Measurements from ENCODE around the gene SLC24A4. TPM values are rescaled to one million over a fixed set of nuclear protein-coding genes. Genes with fewer than 3 reads are reported as not detected.

SLC24A4 gene
- total RNA-seq, 6 donors from 2014 or later = 0.49 to 5.7 (median 2.0) TPM

- 49 to 73% methylated on average over 9 to 12 of the region's 12 CpGs for WGBS, 2 donors
- Histone ChIP-seq H3K4me1 (peaks cover 26 to 38% (median 33%) of the 10 kb centered on the region in 4 donors), H3K27ac (peak overlapping the region; percentile 75 to 92 (median 82)), H3K9me3 (no peaks in the 10 kb centered on the region), H3K27me3 (no peaks in the 10 kb centered on the region), H3K36me3 (no peaks in the 10 kb centered on the region), H3K4me3 (no peak overlapping the region)
- TF ChIP-seq CTCF (IDR thresholded peaks at IDR 0.05) (no peak), POLR2AphosphoS5 (IDR thresholded peaks at IDR 0.05) (peak in 1 of 2 donors; percentile 7)
- DNase-seq = peak in 1 of 2 donors; percentile 63
- peak; percentile 59 to 60 for ATAC-seq (ENCODE audit: low FRiP score in 2 of 2)
Observed at GRCh38 chr14:92539875-92540274, 216.9 kb downstream of the SLC24A4 start.

GRCh38 chr14:92540472-92541048, 217.6 kb downstream of the SLC24A4 start:
- whole genome bisulfite sequencing, 2 donors = 7 to 33% methylated on average over 3 to 6 of the region's 6 CpGs
- ATAC-seq (ENCODE audit: low FRiP score in 2 of 2) (peak; percentile 91 to 94), DNase-seq (peak; percentile 56 to 87)
- no peak for TF ChIP-seq POLR2A (IDR thresholded peaks at IDR 0.05)
- TF ChIP-seq EP300 (IDR thresholded peaks at IDR 0.05) = peak in 1 of 4 donors; percentile 3
- peak; percentile 71 to 90 for TF ChIP-seq POLR2AphosphoS5 (IDR thresholded peaks at IDR 0.05)
- TF ChIP-seq CTCF (IDR thresholded peaks at IDR 0.05) = no peak
- Histone ChIP-seq H3K9me3 (no peaks in the 10 kb centered on the region), H3K36me3 (no peaks in the 10 kb centered on the region), H3K27ac (peak overlapping the region; percentile 75 to 92 (median 82)), H3K27me3 (no peaks in the 10 kb centered on the region), H3K4me3 (no peak overlapping the region), H3K4me1 (peaks cover 26 to 38% (median 33%) of the 10 kb centered on the region in 4 donors)

- Histone ChIP-seq H3K4me1 (peaks cover 24 to 37% (median 29%) of the 10 kb centered on the region in 4 donors), H3K4me3 (no peak overlapping the region), H3K9me3 (no peaks in the 10 kb centered on the region), H3K27ac (no peak overlapping the region), H3K36me3 (no peaks in the 10 kb centered on the region), H3K27me3 (no peaks in the 10 kb centered on the region)
- DNase-seq (no peak), ATAC-seq (ENCODE audit: low FRiP score in 2 of 2) (no peak)
- WGBS, 2 donors = 84 to 87% methylated on average over 8 of the region's 8 CpGs
- no peak for TF ChIP-seq EP300 (IDR thresholded peaks at IDR 0.05)
- TF ChIP-seq POLR2AphosphoS5 (IDR thresholded peaks at IDR 0.05) = no peak
- no peak for TF ChIP-seq POLR2A (IDR thresholded peaks at IDR 0.05)
- TF ChIP-seq CTCF (IDR thresholded peaks at IDR 0.05) = no peak
Observed at GRCh38 chr14:92542766-92543554, 220.0 kb downstream of the SLC24A4 start.

GRCh38 chr14:92544051-92544720, 221.2 kb downstream of the SLC24A4 start:
- Histone ChIP-seq H3K4me3 (no peak overlapping the region), H3K4me1 (peaks cover 21 to 34% (median 24%) of the 10 kb centered on the region in 4 donors), H3K36me3 (no peaks in the 10 kb centered on the region), H3K9me3 (no peaks in the 10 kb centered on the region), H3K27ac (peak overlapping the region in 3 of 4 donors; percentile 12 to 42 (median 30)), H3K27me3 (no peaks in the 10 kb centered on the region)
- ATAC-seq (ENCODE audit: low FRiP score in 2 of 2) = no peak
- TF ChIP-seq POLR2A (IDR thresholded peaks at IDR 0.05) = no peak
- no peak for TF ChIP-seq EP300 (IDR thresholded peaks at IDR 0.05)
- no peak for TF ChIP-seq CTCF (IDR thresholded peaks at IDR 0.05)
- TF ChIP-seq POLR2AphosphoS5 (IDR thresholded peaks at IDR 0.05) = no peak
- DNase-seq = no peak
- WGBS, 2 donors = 65 to 69% methylated on average over 6 of the region's 6 CpGs

All from upper lobe of left lung (tissue), 6 donors.